GM12872 (cell line): ENCODE results near the gene TREML4.
A peak's percentile ranks its signal among the peaks of the same experiment; 100 is the strongest.

Experiments
- TF ChIP-seq, protein P1 (sequence below): IDR thresholded peaks from 3 replicates; pipeline ENCODE4 v1.5.1; 2011; ENCODE audit warnings: low read depth, mild to moderate bottlenecking, low read length, moderate library complexity; ENCODE audit not compliant: insufficient read depth

The TREML4 gene

GRCh38 chr6:41277605-41278004, 49.5 kb downstream of the TREML4 start:
- TF ChIP-seq, protein P1, sequence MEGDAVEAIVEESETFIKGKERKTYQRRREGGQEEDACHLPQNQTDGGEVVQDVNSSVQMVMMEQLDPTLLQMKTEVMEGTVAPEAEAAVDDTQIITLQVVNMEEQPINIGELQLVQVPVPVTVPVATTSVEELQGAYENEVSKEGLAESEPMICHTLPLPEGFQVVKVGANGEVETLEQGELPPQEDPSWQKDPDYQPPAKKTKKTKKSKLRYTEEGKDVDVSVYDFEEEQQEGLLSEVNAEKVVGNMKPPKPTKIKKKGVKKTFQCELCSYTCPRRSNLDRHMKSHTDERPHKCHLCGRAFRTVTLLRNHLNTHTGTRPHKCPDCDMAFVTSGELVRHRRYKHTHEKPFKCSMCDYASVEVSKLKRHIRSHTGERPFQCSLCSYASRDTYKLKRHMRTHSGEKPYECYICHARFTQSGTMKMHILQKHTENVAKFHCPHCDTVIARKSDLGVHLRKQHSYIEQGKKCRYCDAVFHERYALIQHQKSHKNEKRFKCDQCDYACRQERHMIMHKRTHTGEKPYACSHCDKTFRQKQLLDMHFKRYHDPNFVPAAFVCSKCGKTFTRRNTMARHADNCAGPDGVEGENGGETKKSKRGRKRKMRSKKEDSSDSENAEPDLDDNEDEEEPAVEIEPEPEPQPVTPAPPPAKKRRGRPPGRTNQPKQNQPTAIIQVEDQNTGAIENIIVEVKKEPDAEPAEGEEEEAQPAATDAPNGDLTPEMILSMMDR = no peak

GRCh38 chr6:41278699-41279405, 50.7 kb downstream of the TREML4 start:
- TF ChIP-seq, protein P1 = peak; percentile 76

DNA sequence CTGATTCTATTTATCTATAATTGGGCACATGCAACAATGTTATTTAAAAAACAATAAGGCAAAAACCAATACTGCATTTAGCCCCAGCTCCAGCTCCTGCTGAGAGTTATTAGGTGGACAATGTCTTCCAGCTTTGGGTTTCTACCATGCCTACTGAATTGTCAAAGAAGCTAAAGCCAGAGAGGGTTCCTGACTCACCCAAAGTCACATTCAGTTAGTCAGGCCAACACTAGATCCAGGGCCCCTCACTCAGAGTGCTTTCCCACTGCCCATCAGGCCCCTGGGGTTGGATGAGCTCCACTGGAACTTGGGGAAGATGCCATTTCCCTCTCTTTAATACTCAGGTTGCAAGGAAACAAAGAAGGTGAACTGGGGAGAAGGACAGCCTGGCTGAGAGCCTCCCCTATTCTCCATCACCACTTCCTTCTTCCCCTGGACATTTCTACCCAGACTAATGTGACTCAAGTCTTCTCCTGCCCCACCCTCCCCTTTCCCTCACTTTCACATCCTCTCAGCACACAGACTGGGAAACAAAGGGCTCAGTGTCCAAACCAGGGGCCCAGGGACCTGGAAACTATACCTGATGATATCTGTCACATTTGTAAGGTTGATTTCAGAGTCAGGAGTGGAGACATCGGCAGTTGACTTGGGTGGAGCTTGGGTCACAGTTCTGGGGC, 52.4 kb downstream of the TREML4 start:
- TF ChIP-seq, protein P1 = no peak

- TF ChIP-seq, protein P1 = no peak
Measured at GRCh38 chr6:41283600-41283999, 55.5 kb downstream of the TREML4 start.

DNA sequence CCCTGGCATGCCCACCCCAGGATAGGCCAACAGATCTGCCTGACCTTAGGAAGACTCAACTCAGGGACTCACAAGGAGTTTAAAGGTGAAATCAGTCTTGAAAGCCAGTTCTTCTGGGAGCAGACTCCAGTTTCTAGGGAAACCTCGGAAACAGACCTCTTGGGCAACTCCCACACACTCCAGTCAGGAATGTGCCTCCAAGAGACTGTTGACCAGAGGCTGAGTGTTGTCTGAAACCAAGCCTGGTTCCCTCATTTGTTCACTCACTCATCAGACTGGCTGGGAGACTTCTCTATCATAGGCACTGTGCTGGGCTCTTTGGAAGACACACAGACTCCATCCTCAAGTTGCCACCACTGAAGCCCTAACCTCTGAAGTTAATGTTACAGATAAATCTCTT, 56.6 kb downstream of the TREML4 start:
- TF ChIP-seq, protein P1 = no peak

DNA sequence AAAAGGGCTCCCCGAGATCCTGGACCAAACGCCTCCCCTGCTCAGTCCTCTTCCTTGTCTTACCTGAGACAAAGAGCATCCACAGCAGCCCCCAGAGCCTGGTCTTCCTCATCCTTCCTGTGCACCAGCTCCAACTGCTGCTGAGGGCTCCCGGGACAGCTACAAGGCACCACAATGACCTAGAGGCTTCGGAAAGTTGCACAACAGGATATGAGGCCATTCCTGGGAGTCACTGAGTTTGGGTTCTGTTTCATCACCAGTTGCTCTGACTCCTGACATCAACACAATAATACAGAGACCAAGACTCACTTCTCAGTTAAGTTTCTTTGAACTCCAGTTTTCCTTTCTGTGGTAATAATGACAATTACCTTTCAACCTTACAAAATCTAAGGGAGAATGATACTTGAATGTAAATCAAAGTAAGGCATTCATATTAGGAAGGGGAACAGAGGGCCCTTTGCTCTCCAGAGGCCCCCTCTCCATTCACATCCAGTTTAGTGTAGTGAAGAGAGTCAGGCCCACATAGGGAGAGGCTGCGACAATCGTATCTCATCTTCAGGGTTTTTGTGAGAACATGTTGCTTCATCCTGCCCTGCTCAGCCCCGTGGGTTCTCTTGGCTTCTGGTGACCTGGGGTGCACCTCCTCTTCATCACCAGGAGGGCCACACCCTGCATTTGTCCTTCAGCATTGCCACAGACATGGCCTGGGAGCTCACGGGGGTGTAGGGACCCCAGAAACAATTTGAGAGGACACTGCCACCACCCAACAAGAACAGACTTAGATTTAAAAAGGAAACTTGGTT, 58.6 kb downstream of the TREML4 start, which contains the start of gene TREM1:
Gene TREM1, minus strand, starts transcription at position 139 of the 803 bp plus-strand sequence. Its CDS starts 27 bp downstream, at position 112.
- TF ChIP-seq, protein P1 = no peak
